Measurements from ENCODE around the gene GRK2.

GRK2 gene

DNA sequence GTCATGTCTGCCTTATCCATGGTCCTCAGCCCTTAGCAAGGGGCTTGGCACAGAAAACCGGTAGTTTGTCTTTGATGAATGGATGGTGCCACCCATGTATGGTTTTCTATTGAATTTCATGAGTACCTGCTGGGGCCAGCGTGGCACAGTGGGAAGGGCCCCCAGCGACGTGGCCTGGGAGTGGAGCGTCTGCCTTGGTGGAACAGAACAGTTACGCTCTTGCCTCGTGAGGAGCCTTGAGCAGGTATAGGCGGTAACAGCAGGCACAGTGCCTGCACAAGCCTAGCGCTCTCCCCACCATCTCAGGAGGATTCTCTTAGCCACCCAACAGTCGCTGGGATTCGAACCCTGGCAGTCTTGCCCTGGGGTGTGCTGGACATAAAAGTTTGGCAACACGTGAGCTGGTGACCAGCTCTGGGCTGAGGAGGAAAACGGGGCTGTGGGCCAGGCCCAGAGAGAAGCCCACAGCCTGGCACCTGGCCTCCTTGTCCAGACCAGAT lies 34.0 kb downstream of the GRK2 start:
- no peak for TF ChIP-seq POLR2A (IDR thresholded peaks at IDR 0.05; ENCODE audit: low read depth, low read length)
- FAIRE-seq = no peak
- DNase-seq (ENCODE audit: insufficient read length, low spot score) = no peak

DNA sequence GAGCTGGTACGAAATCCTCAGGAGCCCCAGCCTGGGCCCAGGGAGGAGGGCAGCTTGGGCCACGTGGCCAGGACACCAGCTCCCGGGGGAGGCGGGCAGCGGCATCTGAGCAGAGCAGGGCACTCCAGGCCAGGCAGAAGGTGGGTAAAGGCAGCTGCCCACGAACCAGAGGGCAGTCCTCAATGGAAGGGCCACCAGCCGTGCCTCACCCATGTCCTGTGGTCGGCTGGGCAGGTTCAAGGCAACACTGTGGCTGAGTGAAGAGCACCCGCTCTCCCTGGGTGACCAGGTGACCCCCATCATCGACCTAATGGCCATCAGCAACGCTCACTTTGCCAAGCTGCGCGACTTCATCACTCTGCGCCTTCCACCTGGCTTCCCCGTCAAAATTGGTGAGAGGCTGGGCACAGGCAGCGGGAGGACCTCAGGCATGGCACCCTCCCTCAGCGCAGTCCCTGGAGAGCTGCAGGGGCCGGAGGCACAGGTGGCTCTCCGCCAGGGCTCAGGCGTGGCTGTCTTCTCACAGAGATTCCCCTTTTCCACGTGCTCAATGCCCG lies 34.6 kb downstream of the GRK2 start:
- FAIRE-seq = no peak
- no peak for TF ChIP-seq POLR2A (IDR thresholded peaks at IDR 0.05; ENCODE audit: low read depth, low read length)
- DNase-seq (ENCODE audit: insufficient read length, low spot score) = no peak

GRCh38 chr11:67301313-67301921 lies 35.1 kb downstream of the GRK2 start:
- no peak for TF ChIP-seq POLR2A (IDR thresholded peaks at IDR 0.05; ENCODE audit: low read depth, low read length)
- no peak for FAIRE-seq
- no peak for DNase-seq (ENCODE audit: insufficient read length, low spot score)

GRCh38 chr11:67301951-67302516 lies 35.8 kb downstream of the GRK2 start:
- DNase-seq (ENCODE audit: insufficient read length, low spot score) (peak; percentile 50), FAIRE-seq (no peak)
- TF ChIP-seq POLR2A (IDR thresholded peaks at IDR 0.05; ENCODE audit: low read depth, low read length) = no peak

- DNase-seq (ENCODE audit: insufficient read length, low spot score) = no peak
- FAIRE-seq = no peak
- no peak for TF ChIP-seq POLR2A (IDR thresholded peaks at IDR 0.05; ENCODE audit: low read depth, low read length)
These were observed 36.4 kb downstream of the GRK2 start for GRCh38 chr11:67302571-67303131.

- FAIRE-seq (no peak), DNase-seq (ENCODE audit: insufficient read length, low spot score) (peak; percentile 76)
- TF ChIP-seq POLR2A (IDR thresholded peaks at IDR 0.05; ENCODE audit: low read depth, low read length) = peak; percentile 71
These were observed 37.0 kb downstream of the GRK2 start, which contains the start of gene SSH3 for GRCh38 chr11:67303132-67303834. Gene SSH3 (plus strand): TSS chr11:67303530. CDS start chr11:67303626, 96 bp downstream.

GRCh38 chr11:67303835-67304411 lies 37.6 kb downstream of the GRK2 start:
- no peak for TF ChIP-seq POLR2A (IDR thresholded peaks at IDR 0.05; ENCODE audit: low read depth, low read length)
- FAIRE-seq = no peak
- DNase-seq (ENCODE audit: insufficient read length, low spot score) = no peak

- FAIRE-seq (no peak), DNase-seq (ENCODE audit: insufficient read length, low spot score) (no peak)
- TF ChIP-seq POLR2A (IDR thresholded peaks at IDR 0.05; ENCODE audit: low read depth, low read length) = no peak
These were observed 38.3 kb downstream of the GRK2 start for GRCh38 chr11:67304511-67305113.

GRCh38 chr11:67306769-67307544 lies 40.7 kb downstream of the GRK2 start:
- no peak for TF ChIP-seq POLR2A (IDR thresholded peaks at IDR 0.05; ENCODE audit: low read depth, low read length)
- no peak for FAIRE-seq
- no peak for DNase-seq (ENCODE audit: insufficient read length, low spot score)

DNA sequence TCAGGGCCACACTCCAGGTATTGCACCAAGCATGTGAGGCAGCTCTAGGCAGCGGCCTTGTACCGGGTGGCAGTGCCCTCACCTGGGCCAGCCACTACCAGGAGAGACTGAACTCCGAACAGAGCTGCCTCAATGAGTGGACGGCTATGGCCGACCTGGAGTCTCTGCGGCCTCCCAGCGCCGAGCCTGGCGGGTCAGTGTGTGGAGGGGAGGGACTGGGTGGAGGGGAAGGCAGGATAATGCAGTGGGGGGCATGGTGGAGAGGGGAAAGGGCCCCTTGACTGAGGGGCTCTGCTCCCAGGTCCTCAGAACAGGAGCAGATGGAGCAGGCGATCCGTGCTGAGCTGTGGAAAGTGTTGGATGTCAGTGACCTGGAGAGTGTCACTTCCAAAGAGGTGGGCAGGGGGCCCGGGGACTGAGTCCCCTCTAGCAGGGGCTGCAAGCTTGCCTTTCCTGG lies 41.3 kb downstream of the GRK2 start:
- DNase-seq (ENCODE audit: insufficient read length, low spot score) (no peak), FAIRE-seq (no peak)
- no peak for TF ChIP-seq POLR2A (IDR thresholded peaks at IDR 0.05; ENCODE audit: low read depth, low read length)

- TF ChIP-seq POLR2A (IDR thresholded peaks at IDR 0.05; ENCODE audit: low read depth, low read length) = no peak
- FAIRE-seq = no peak
- no peak for DNase-seq (ENCODE audit: insufficient read length, low spot score)
These were observed 42.0 kb downstream of the GRK2 start for GRCh38 chr11:67308031-67308866.

GRCh38 chr11:67309166-67309565 lies 42.9 kb downstream of the GRK2 start:
- no peak for TF ChIP-seq POLR2A (IDR thresholded peaks at IDR 0.05; ENCODE audit: low read depth, low read length)
- FAIRE-seq (no peak), DNase-seq (ENCODE audit: insufficient read length, low spot score) (no peak)
